K562 (cell line): Measurements from ENCODE around the gene RTL10. TPM values are rescaled to one million over a fixed set of nuclear protein-coding genes. Genes with fewer than 3 reads are reported as not detected.

Source experiments
- CHD1 ChIP-seq: fragments of 200-600 bp; sonication (generic); IDR thresholded peaks from one replicate; pipeline ENCODE4 v1.6.1; 2012; ENCODE audit warnings: mild to moderate bottlenecking, moderate library complexity, low read length, inconsistent platforms
- DPF2 ChIP-seq: fragments of 450-650 bp; IDR thresholded peaks from 2 replicates; pipeline ENCODE4 v1.6.1; 2016
- MAZ ChIP-seq, 2 experiments: fragments of 450-650 bp in 1 of 2; sonication (generic) in 1 of 2; formaldehyde crosslinking; IDR thresholded peaks in 1 of 2; conservative IDR thresholded peaks in 1 of 2; 2 replicates each; pipeline versions ENCODE4 v1.4.0 to v1.5.0; 2020; ENCODE audit warnings: mild to moderate bottlenecking in 1 of 2, missing genetic modification reagents in 1 of 2
- MCM5 ChIP-seq: fragments of 450-650 bp; IDR thresholded peaks from 2 replicates; pipeline ENCODE4 v1.6.1; 2016; ENCODE audit warnings: low read depth
- NFE2L1 ChIP-seq: fragments of 450-650 bp; IDR thresholded peaks from 2 replicates; pipeline ENCODE4 v1.6.1; 2016; ENCODE audit warnings: missing genetic modification characterization, low read depth, mild to moderate bottlenecking, missing compliant biosample characterization, moderate library complexity, borderline replicate concordance
- PHB ChIP-seq: fragments of 250-450 bp; sonication (Bioruptor Pico); IDR thresholded peaks from 2 replicates; pipeline ENCODE4 v1.5.0; 2021
- POLR2G ChIP-seq: fragments of 200-400 bp; formaldehyde crosslinking; IDR thresholded peaks from 2 replicates; pipeline ENCODE4 v1.6.1; 2017; ENCODE audit warnings: low read depth, mild to moderate bottlenecking, antibody characterized with exemption, low read length, moderate library complexity
- POLR3A ChIP-seq: IDR thresholded peaks from 2 replicates; pipeline ENCODE4 v1.6.1; 2011; ENCODE audit warnings: borderline replicate concordance, mild to moderate bottlenecking, moderate library complexity; ENCODE audit not compliant: insufficient read length, insufficient read depth; ENCODE audit errors: extremely low read depth
- RHOXF2B ChIP-seq: fragments of 250-450 bp; sonication (Bioruptor Pico); conservative IDR thresholded peaks from 2 replicates; pipeline ENCODE4 v1.5.1; 2021
- SIX5 ChIP-seq, 2 experiments: IDR thresholded peaks; 2 replicates each; pipeline ENCODE4 v1.6.1; 2011; ENCODE audit warnings: low read length in 2 of 2, borderline replicate concordance in 1 of 2, low read depth in 1 of 2, mild to moderate bottlenecking in 1 of 2, moderate library complexity in 1 of 2; ENCODE audit not compliant: insufficient read depth in 1 of 2
- SMARCE1 ChIP-seq: fragments of 450-650 bp; IDR thresholded peaks from 2 replicates; pipeline ENCODE4 v1.7.1; 2016; ENCODE audit warnings: mild to moderate bottlenecking
- SOX6 ChIP-seq: fragments of 450-650 bp; IDR thresholded peaks from 2 replicates; pipeline ENCODE4 v1.6.1; 2014; ENCODE audit warnings: mild to moderate bottlenecking
- ZC3H4 ChIP-seq: sonication (generic); formaldehyde crosslinking; IDR thresholded peaks from 2 replicates; pipeline ENCODE4 v1.9.0; 2021; ENCODE audit warnings: missing genetic modification reagents, borderline replicate concordance
- ZNF507 ChIP-seq: conservative IDR thresholded peaks from 2 replicates; pipeline ENCODE4 v1.6.1; 2017; ENCODE audit warnings: missing genetic modification characterization, missing compliant biosample characterization
- polyA plus RNA-seq, 8 experiments: library from polyadenylated mRNA; depleted of rRNA in 4 of 8; stranded (reverse) in 5 of 8; unstranded in 3 of 8; fragments of >200 nt; fragmentation: Nextera tagmentation in 2 of 8; fragmentation: Illumina TruSeq in 1 of 8; extraction: Ambion mirVana in 2 of 8; extraction: Trizol in 1 of 8; gene quantifications; 2 replicates each; pipeline versions ENCODE4 v1.2.1 to v1.2.3, GENCODE V29; 2011 to 2014; ENCODE audit warnings: inconsistent platforms in 1 of 8, missing spikeins in 1 of 8
- total RNA-seq, 7 experiments: library from RNA; depleted of rRNA in 6 of 7; stranded (reverse); fragments of >200 nt in 6 of 7; fragmentation: Illumina TruSeq in 2 of 7; extraction: Trizol in 2 of 7; gene quantifications; 2 replicates each; pipeline versions ENCODE4 v1.2.1 to v1.2.3, GENCODE V29; 2011 to 2021; ENCODE audit warnings: low replicate concordance in 1 of 7
- TF ChIP-seq, protein P1 (sequence below): sonication (generic); formaldehyde crosslinking; IDR thresholded peaks from 2 replicates; pipeline ENCODE4 v1.8.1; 2023; ENCODE audit warnings: mild to moderate bottlenecking, missing genetic modification reagents
- TF ChIP-seq, protein P2 (sequence below): fragments of 150-350 bp; IDR thresholded peaks from 2 replicates; pipeline ENCODE4 v1.6.1; 2014; ENCODE audit warnings: low read depth, mild to moderate bottlenecking, low read length, borderline replicate concordance
- TF ChIP-seq, protein P3 (sequence below): sonication (generic); formaldehyde crosslinking; IDR thresholded peaks from 2 replicates; pipeline ENCODE4 v1.8.0; 2022; ENCODE audit warnings: missing genetic modification reagents, mild to moderate bottlenecking, moderate library complexity, borderline replicate concordance

Gene RTL10
- total and polyA plus RNA-seq, 9 of the 15 experiments (the other 6 are each of a cell fraction or from before 2014, with no cell fraction given) = 19.8 to 75.5 (median 32.5) TPM

DNA sequence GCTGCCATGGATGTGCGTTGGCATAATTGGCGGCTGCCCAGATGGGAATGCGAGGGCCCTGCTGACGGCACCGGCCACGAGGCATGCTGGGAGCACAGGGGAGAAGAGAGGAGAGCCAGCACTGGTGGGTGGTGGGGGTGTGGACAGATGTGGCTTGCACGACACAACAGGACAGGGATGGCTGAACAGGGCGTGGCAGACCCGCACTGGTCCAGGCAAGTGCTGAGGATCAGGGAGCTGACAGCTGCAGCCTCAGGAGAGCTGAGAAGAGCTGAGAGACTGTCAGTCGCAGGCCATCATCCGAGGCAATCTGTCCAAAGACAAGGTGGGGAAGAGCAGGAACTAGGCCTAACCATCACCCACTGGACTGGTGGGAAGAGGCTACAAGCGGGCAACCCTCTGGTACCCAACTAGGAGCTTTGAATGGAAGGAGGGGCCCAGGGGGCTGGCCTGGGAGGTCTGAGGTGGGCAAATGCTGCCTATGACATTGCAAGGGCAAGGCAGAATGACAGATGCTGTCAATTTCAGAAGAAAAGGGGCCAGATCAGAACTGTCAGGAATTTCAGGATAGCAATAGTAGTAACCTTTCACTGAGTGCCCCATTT lies 2.4 kb downstream of the RTL10 start (continued):
- TF ChIP-seq PHB = no peak
- TF ChIP-seq ZC3H4 (CRISPR knock-in tag) = no peak
- TF ChIP-seq MAZ (CRISPR knock-in tag; conservative IDR thresholded peaks at IDR 0.05 in 1 of 2, IDR thresholded peaks at IDR 0.05 in 1 of 2) = 0 out of 4 replicates have a peak, but pooled peaks of 1 of the 2 experiments have one; percentile 36
- no peak for TF ChIP-seq RHOXF2B (CRISPR knock-in tag)
- TF ChIP-seq SMARCE1 = no peak
- TF ChIP-seq CHD1 = no peak
- no peak for TF ChIP-seq POLR3A
- TF ChIP-seq, protein P1, sequence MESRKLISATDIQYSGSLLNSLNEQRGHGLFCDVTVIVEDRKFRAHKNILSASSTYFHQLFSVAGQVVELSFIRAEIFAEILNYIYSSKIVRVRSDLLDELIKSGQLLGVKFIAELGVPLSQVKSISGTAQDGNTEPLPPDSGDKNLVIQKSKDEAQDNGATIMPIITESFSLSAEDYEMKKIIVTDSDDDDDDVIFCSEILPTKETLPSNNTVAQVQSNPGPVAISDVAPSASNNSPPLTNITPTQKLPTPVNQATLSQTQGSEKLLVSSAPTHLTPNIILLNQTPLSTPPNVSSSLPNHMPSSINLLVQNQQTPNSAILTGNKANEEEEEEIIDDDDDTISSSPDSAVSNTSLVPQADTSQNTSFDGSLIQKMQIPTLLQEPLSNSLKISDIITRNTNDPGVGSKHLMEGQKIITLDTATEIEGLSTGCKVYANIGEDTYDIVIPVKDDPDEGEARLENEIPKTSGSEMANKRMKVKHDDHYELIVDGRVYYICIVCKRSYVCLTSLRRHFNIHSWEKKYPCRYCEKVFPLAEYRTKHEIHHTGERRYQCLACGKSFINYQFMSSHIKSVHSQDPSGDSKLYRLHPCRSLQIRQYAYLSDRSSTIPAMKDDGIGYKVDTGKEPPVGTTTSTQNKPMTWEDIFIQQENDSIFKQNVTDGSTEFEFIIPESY = no peak
- no peak for TF ChIP-seq DPF2
- TF ChIP-seq SIX5 (IDR thresholded peaks at IDR 0.05; ENCODE audit: borderline replicate concordance in 1 of 2, insufficient read depth in 1 of 2, low read depth in 1 of 2, low read length in 2 of 2) = no peak
- TF ChIP-seq NFE2L1 (tag) = no peak
- TF ChIP-seq SOX6 = no peak
- no peak for TF ChIP-seq ZNF507 (tag)
- TF ChIP-seq, protein P2, sequence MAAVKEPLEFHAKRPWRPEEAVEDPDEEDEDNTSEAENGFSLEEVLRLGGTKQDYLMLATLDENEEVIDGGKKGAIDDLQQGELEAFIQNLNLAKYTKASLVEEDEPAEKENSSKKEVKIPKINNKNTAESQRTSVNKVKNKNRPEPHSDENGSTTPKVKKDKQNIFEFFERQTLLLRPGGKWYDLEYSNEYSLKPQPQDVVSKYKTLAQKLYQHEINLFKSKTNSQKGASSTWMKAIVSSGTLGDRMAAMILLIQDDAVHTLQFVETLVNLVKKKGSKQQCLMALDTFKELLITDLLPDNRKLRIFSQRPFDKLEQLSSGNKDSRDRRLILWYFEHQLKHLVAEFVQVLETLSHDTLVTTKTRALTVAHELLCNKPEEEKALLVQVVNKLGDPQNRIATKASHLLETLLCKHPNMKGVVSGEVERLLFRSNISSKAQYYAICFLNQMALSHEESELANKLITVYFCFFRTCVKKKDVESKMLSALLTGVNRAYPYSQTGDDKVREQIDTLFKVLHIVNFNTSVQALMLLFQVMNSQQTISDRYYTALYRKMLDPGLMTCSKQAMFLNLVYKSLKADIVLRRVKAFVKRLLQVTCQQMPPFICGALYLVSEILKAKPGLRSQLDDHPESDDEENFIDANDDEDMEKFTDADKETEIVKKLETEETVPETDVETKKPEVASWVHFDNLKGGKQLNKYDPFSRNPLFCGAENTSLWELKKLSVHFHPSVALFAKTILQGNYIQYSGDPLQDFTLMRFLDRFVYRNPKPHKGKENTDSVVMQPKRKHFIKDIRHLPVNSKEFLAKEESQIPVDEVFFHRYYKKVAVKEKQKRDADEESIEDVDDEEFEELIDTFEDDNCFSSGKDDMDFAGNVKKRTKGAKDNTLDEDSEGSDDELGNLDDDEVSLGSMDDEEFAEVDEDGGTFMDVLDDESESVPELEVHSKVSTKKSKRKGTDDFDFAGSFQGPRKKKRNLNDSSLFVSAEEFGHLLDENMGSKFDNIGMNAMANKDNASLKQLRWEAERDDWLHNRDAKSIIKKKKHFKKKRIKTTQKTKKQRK = peak; percentile 16; the same call in 1 of the 2 replicates
- no peak for TF ChIP-seq MCM5
- no peak for TF ChIP-seq POLR2G
- TF ChIP-seq, protein P3, sequence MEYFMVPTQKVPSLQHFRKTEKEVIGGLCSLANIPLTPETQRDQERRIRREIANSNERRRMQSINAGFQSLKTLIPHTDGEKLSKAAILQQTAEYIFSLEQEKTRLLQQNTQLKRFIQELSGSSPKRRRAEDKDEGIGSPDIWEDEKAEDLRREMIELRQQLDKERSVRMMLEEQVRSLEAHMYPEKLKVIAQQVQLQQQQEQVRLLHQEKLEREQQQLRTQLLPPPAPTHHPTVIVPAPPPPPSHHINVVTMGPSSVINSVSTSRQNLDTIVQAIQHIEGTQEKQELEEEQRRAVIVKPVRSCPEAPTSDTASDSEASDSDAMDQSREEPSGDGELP = no peak
